ENCODE results near the gene RHOC. TPM values are rescaled to one million over a fixed set of nuclear protein-coding genes. Genes with fewer than 3 reads are reported as not detected.
A peak's percentile ranks its signal among the peaks of the same experiment; 100 is the strongest.

The RHOC gene
- total RNA-seq, 2 experiments from 2014 or later, result 32.8 to 45.7 TPM

GRCh38 chr1:112702067-112702395, 4.9 kb downstream of the RHOC start:
- intact Hi-C loops (cut with DNase I, micrococcal nuclease), result no loop called here
- H3K27me3 Mint-ChIP-seq, result no peaks in the 10 kb centered on the region
- H3K4me3 Mint-ChIP-seq, result no peak overlapping the region

GRCh38 chr1:112701227-112702066, 5.5 kb downstream of the RHOC start:
- DNase-seq (no peak), ATAC-seq (no peak)
- no peak overlapping the region for H3K4me3 Mint-ChIP-seq
- H3K9me3 Mint-ChIP-seq (ENCODE audit: low read depth), result no peaks in the 10 kb centered on the region
- no peaks in the 10 kb centered on the region for H3K27me3 Mint-ChIP-seq
- intact Hi-C loops (cut with DNase I, micrococcal nuclease), result no loop called here
- peaks cover 66% of the 10 kb centered on the region for H3K4me1 Mint-ChIP-seq
- ChIA-PET CTCF (interaction anchor here (0.6 to 4.2 kb wide), 5 partner anchors 15 to 320 kb away, joined by 3 to 41 read pairs (median 3); partner anchors contain the start of gene PPM1J), POLR2A (no interaction called here)
- peaks cover 19% of the 10 kb centered on the region for H3K36me3 Mint-ChIP-seq (ENCODE audit: low read depth)
- peak overlapping the region; percentile 87 for H3K27ac Mint-ChIP-seq

More at GRCh38 chr1:112702067-112702395, 4.9 kb downstream of the RHOC start:
- H3K36me3 Mint-ChIP-seq (ENCODE audit: low read depth), result peaks cover 19% of the 10 kb centered on the region
- ATAC-seq (no peak), DNase-seq (no peak)
- POLR2A ChIA-PET, result no interaction called here
- H3K9me3 Mint-ChIP-seq (ENCODE audit: low read depth), result no peaks in the 10 kb centered on the region
- CTCF ChIA-PET, result interaction anchor here (0.6 to 4.2 kb wide), 3 partner anchors 14 to 321 kb away, joined by 3 to 41 read pairs (median 3); partner anchors contain the start of gene PPM1J
- peaks cover 66% of the 10 kb centered on the region for H3K4me1 Mint-ChIP-seq
- peak overlapping the region; percentile 53 for H3K27ac Mint-ChIP-seq

GRCh38 chr1:112700290-112701226, 6.4 kb downstream of the RHOC start:
- H3K4me1 Mint-ChIP-seq, result peaks cover 60% of the 10 kb centered on the region
- H3K27ac Mint-ChIP-seq, result peak overlapping the region; percentile 87
- H3K9me3 Mint-ChIP-seq (ENCODE audit: low read depth), result no peaks in the 10 kb centered on the region
- no peak overlapping the region for H3K4me3 Mint-ChIP-seq
- peaks cover 19% of the 10 kb centered on the region for H3K36me3 Mint-ChIP-seq (ENCODE audit: low read depth)
- ATAC-seq, result no peak
- H3K27me3 Mint-ChIP-seq, result no peaks in the 10 kb centered on the region
- ChIA-PET CTCF (interaction anchor here (0.6 to 1.2 kb wide), 6 partner anchors 10 to 133 kb away, joined by 3 to 5 read pairs (median 3); partner anchors contain the start of genes MOV10 and PPM1J), POLR2A (interaction anchor here (1.2 kb wide), 1 partner anchor 26 kb away, joined by 4 read pairs; the partner anchor contains the start of gene MOV10)
- DNase-seq, result peak; percentile 86
- intact Hi-C loops (cut with DNase I, micrococcal nuclease), result no loop called here

GRCh38 chr1:112699425-112700144, 7.3 kb downstream of the RHOC start:
- CTCF ChIA-PET, result interaction anchor here (0.9 to 1.1 kb wide), 3 partner anchors 9 to 82 kb away, joined by 3 to 5 read pairs (median 3); no protein-coding TSS in a partner anchor
- H3K4me1 Mint-ChIP-seq, result peaks cover 50% of the 10 kb centered on the region
- POLR2A ChIA-PET, result interaction anchor here (1.2 kb wide), 1 partner anchor 25 kb away, joined by 4 read pairs; the partner anchor contains the start of gene MOV10
- no peaks in the 10 kb centered on the region for H3K27me3 Mint-ChIP-seq
- DNase-seq (no peak), ATAC-seq (no peak)
- intact Hi-C loops (cut with DNase I, micrococcal nuclease), result no loop called here
- no peak overlapping the region for H3K4me3 Mint-ChIP-seq
- H3K9me3 Mint-ChIP-seq (ENCODE audit: low read depth), result no peaks in the 10 kb centered on the region
- peaks cover 22% of the 10 kb centered on the region for H3K36me3 Mint-ChIP-seq (ENCODE audit: low read depth)
- peak overlapping the region; percentile 87 for H3K27ac Mint-ChIP-seq

- Mint-ChIP-seq H3K4me1 (peaks cover 41% of the 10 kb centered on the region), H3K27ac (no peak overlapping the region), H3K9me3 (ENCODE audit: low read depth) (no peaks in the 10 kb centered on the region), H3K36me3 (ENCODE audit: low read depth) (peaks cover 24% of the 10 kb centered on the region), H3K27me3 (no peaks in the 10 kb centered on the region), H3K4me3 (no peak overlapping the region)
- POLR2A ChIA-PET, result no interaction called here
- intact Hi-C loops (cut with DNase I, micrococcal nuclease), result no loop called here
- DNase-seq (no peak), ATAC-seq (no peak)
- CTCF ChIA-PET, result interaction anchor here (0.9 to 2.0 kb wide), 3 partner anchors 10 to 81 kb away, joined by 3 to 7 read pairs (median 3); partner anchors contain the start of gene PPM1J
Observed at GRCh38 chr1:112698366-112699310, 8.3 kb downstream of the RHOC start.

GRCh38 chr1:112697781-112698201, 9.1 kb downstream of the RHOC start:
- intact Hi-C loops (cut with DNase I, micrococcal nuclease), result no loop called here

GRCh38 chr1:112696578-112697314, 10.2 kb downstream of the RHOC start:
- DNase-seq (no peak), ATAC-seq (no peak)
- Mint-ChIP-seq H3K9me3 (ENCODE audit: low read depth) (no peaks in the 10 kb centered on the region), H3K36me3 (ENCODE audit: low read depth) (peaks cover 25% of the 10 kb centered on the region), H3K4me1 (peaks cover 25% of the 10 kb centered on the region), H3K27ac (no peak overlapping the region), H3K4me3 (no peak overlapping the region), H3K27me3 (no peaks in the 10 kb centered on the region)
- CTCF ChIA-PET, result interaction anchor here (1.2 to 2.0 kb wide), 2 partner anchors 11 to 19 kb away, joined by 3 to 7 read pairs; partner anchors contain the start of gene PPM1J
- intact Hi-C loops (cut with DNase I, micrococcal nuclease), result no loop called here
- POLR2A ChIA-PET, result no interaction called here

More at GRCh38 chr1:112697781-112698201, 9.1 kb downstream of the RHOC start:
- DNase-seq (no peak), ATAC-seq (no peak)
- Mint-ChIP-seq H3K9me3 (ENCODE audit: low read depth) (no peaks in the 10 kb centered on the region), H3K36me3 (ENCODE audit: low read depth) (peaks cover 24% of the 10 kb centered on the region), H3K27ac (no peak overlapping the region), H3K27me3 (no peaks in the 10 kb centered on the region), H3K4me3 (no peak overlapping the region), H3K4me1 (peaks cover 35% of the 10 kb centered on the region)
- ChIA-PET POLR2A (no interaction called here), CTCF (interaction anchor here (2.0 kb wide), 1 partner anchor 18 kb away, joined by 7 read pairs; the partner anchor contains the start of gene PPM1J)

- ATAC-seq (no peak), DNase-seq (no peak)
- Mint-ChIP-seq H3K4me1 (peaks cover 10% of the 10 kb centered on the region), H3K36me3 (ENCODE audit: low read depth) (peaks cover 19% of the 10 kb centered on the region), H3K27me3 (no peaks in the 10 kb centered on the region), H3K9me3 (ENCODE audit: low read depth) (no peaks in the 10 kb centered on the region), H3K4me3 (no peak overlapping the region), H3K27ac (no peak overlapping the region)
- intact Hi-C loops (cut with DNase I, micrococcal nuclease), result no loop called here
- POLR2A ChIA-PET, result no interaction called here
- CTCF ChIA-PET, result interaction anchor here (1.2 kb wide), 1 partner anchor 13 kb away, joined by 3 read pairs; no protein-coding TSS in a partner anchor
Observed at GRCh38 chr1:112695276-112695675, 11.7 kb downstream of the RHOC start.

- no peaks in the 10 kb centered on the region for H3K27me3 Mint-ChIP-seq
- no peak overlapping the region for H3K4me3 Mint-ChIP-seq
- DNase-seq, result no peak
- no peak overlapping the region for H3K27ac Mint-ChIP-seq
- peaks cover 17% of the 10 kb centered on the region for H3K36me3 Mint-ChIP-seq (ENCODE audit: low read depth)
- ChIA-PET CTCF (no interaction called here), POLR2A (no interaction called here)
- ATAC-seq, result no peak
- intact Hi-C loops (cut with DNase I, micrococcal nuclease), result no loop called here
- H3K9me3 Mint-ChIP-seq (ENCODE audit: low read depth), result no peaks in the 10 kb centered on the region
- peaks cover 2% of the 10 kb centered on the region for H3K4me1 Mint-ChIP-seq
Observed at GRCh38 chr1:112694363-112694929, 12.5 kb downstream of the RHOC start.
